ENCODE measurements around the gene PPP1R27.

Gene PPP1R27

GRCh38 chr17:81815646-81815986, 19.2 kb downstream of the PPP1R27 start:
- no peak overlapping the region for H3K4me3 ChIP-seq (ENCODE audit: low read depth, low read length)
- H3K79me2 ChIP-seq: no peaks in the 10 kb centered on the region
- no peak overlapping the region for H3K9ac ChIP-seq
- H3K27me3 ChIP-seq (ENCODE audit: control insufficient read depth, insufficient read depth, low read length): no peaks in the 10 kb centered on the region
- H2AFZ ChIP-seq: peak overlapping the region; percentile 38
- no peak for TF ChIP-seq CTCF (IDR thresholded peaks at IDR 0.05)
- H3K9me3 ChIP-seq (ENCODE audit: control insufficient read depth, low read length): no peaks in the 10 kb centered on the region
- no peak overlapping the region for H3K4me2 ChIP-seq (ENCODE audit: low read length)
- H3K27ac ChIP-seq: no peak overlapping the region
- H3K36me3 ChIP-seq (ENCODE audit: control insufficient read depth, insufficient read depth, low read length): no peaks in the 10 kb centered on the region
- H3K4me1 ChIP-seq: peaks cover 8% of the 10 kb centered on the region

GRCh38 chr17:81814748-81815645, 19.9 kb downstream of the PPP1R27 start:
- Histone ChIP-seq H2AFZ (peak overlapping the region; percentile 38), H3K9me3 (ENCODE audit: control insufficient read depth, low read length) (no peaks in the 10 kb centered on the region), H3K4me2 (ENCODE audit: low read length) (no peak overlapping the region), H3K36me3 (ENCODE audit: control insufficient read depth, insufficient read depth, low read length) (no peaks in the 10 kb centered on the region), H3K79me2 (no peaks in the 10 kb centered on the region), H3K9ac (no peak overlapping the region), H3K4me3 (ENCODE audit: low read depth, low read length) (no peak overlapping the region), H3K27ac (no peak overlapping the region), H3K27me3 (ENCODE audit: control insufficient read depth, insufficient read depth, low read length) (no peaks in the 10 kb centered on the region), H3K4me1 (peaks cover 8% of the 10 kb centered on the region)
- TF ChIP-seq CTCF (IDR thresholded peaks at IDR 0.05): no peak

- Histone ChIP-seq H3K9ac (no peak overlapping the region), H3K27me3 (ENCODE audit: control insufficient read depth, insufficient read depth, low read length) (no peaks in the 10 kb centered on the region)
- no peak for TF ChIP-seq CTCF (IDR thresholded peaks at IDR 0.05)
These were observed 20.8 kb downstream of the PPP1R27 start for GRCh38 chr17:81813861-81814683.

GRCh38 chr17:81813371-81813684, 21.5 kb downstream of the PPP1R27 start:
- TF ChIP-seq CTCF (IDR thresholded peaks at IDR 0.05): no peak
- no peak overlapping the region for H3K9ac ChIP-seq
- no peaks in the 10 kb centered on the region for H3K27me3 ChIP-seq (ENCODE audit: control insufficient read depth, insufficient read depth, low read length)
- H3K9me3 ChIP-seq (ENCODE audit: control insufficient read depth, low read length): no peaks in the 10 kb centered on the region
- H3K4me2 ChIP-seq (ENCODE audit: low read length): no peak overlapping the region
- H3K4me1 ChIP-seq: peaks cover 3% of the 10 kb centered on the region
- no peak overlapping the region for H2AFZ ChIP-seq
- H3K27ac ChIP-seq: no peak overlapping the region
- no peak overlapping the region for H3K4me3 ChIP-seq (ENCODE audit: low read depth, low read length)
- no peaks in the 10 kb centered on the region for H3K79me2 ChIP-seq
- H3K36me3 ChIP-seq (ENCODE audit: control insufficient read depth, insufficient read depth, low read length): no peaks in the 10 kb centered on the region

More at GRCh38 chr17:81813861-81814683, 20.8 kb downstream of the PPP1R27 start:
- H3K27ac ChIP-seq: no peak overlapping the region
- no peaks in the 10 kb centered on the region for H3K36me3 ChIP-seq (ENCODE audit: control insufficient read depth, insufficient read depth, low read length)
- H2AFZ ChIP-seq: no peak overlapping the region
- peaks cover 3% of the 10 kb centered on the region for H3K4me1 ChIP-seq
- no peak overlapping the region for H3K4me3 ChIP-seq (ENCODE audit: low read depth, low read length)
- no peaks in the 10 kb centered on the region for H3K9me3 ChIP-seq (ENCODE audit: control insufficient read depth, low read length)
- no peaks in the 10 kb centered on the region for H3K79me2 ChIP-seq
- no peak overlapping the region for H3K4me2 ChIP-seq (ENCODE audit: low read length)

Data from parathyroid adenoma (tissue), 2 donors.